SH-SY5Y (cell line): Measurements from ENCODE around the gene MUC20.

Experiments used
- GATA2 ChIP-seq: IDR thresholded peaks from 2 replicates; pipeline ENCODE4 v1.6.1; 2011; ENCODE audit warnings: mild to moderate bottlenecking, low read depth, low read length
- GATA3 ChIP-seq: IDR thresholded peaks from 2 replicates; pipeline ENCODE4 v1.6.1; 2011; ENCODE audit warnings: low read depth, mild to moderate bottlenecking, low read length, moderate library complexity

DNA sequence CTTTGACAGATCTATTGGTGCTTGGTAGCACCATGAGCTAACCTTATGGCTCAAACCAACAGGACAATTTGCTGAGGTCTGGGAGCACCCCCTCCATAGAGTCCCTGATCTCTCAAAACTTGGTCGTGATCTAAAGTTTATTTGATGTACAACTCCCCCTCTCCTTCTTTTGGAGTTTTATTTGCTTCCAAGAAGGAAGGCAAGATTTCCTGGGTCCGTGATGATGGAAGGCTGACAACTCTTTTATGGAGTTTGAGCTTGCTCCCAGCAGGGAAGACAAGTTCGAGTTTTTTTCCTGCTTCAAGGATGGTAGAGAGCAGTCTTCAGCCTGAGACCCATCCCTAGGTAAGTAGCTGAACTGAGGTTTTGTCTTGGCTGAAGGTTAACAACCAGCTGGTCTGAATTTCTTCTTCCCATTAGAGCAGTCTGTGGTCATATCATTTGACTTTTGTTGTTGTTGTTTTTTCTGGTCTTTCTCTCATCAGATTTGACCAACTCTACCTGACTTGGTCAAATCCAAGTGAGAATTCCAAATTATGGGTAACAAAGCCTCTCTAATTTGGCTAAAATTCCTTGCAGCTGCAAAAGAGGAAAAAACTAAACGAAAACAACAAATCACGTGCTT lies 2.8 kb upstream of the MUC20 start:
- TF ChIP-seq GATA3, result no peak
- no peak for TF ChIP-seq GATA2
